Liver (tissue), 3 donors: Measurements from ENCODE around the gene POU1F1.

ENCODE experiments used
- CTCF ChIP-seq: fragments of 150-350 bp; IDR thresholded peaks from 2 replicates; pipeline ENCODE4 v1.5.1; 2017; ENCODE audit warnings: improper control_type of control experiment, low read depth, low read length; ENCODE audit not compliant: missing input control
- FOXA1 ChIP-seq: IDR thresholded peaks from 2 replicates; pipeline ENCODE4 v1.6.1; 2016; ENCODE audit warnings: antibody characterized with exemption
- GABPA ChIP-seq, 2 donors: IDR thresholded peaks in 1 of 2; conservative IDR thresholded peaks in 1 of 2; 2 replicates each; pipeline ENCODE4 v1.6.1; 2016; ENCODE audit warnings: antibody characterized with exemption in 2 of 2, mild to moderate bottlenecking in 1 of 2, moderate library complexity in 1 of 2
- MAX ChIP-seq: IDR thresholded peaks from 2 replicates; pipeline ENCODE4 v1.6.1; 2016; ENCODE audit warnings: antibody characterized with exemption
- SP1 ChIP-seq: IDR thresholded peaks from 2 replicates; pipeline ENCODE4 v1.6.1; 2018; ENCODE audit warnings: antibody characterized with exemption, mild to moderate bottlenecking
- YY1 ChIP-seq: IDR thresholded peaks from 2 replicates; pipeline ENCODE4 v1.6.1; 2016; ENCODE audit warnings: antibody characterized with exemption, mild to moderate bottlenecking
- TF ChIP-seq, protein P1 (sequence below): IDR thresholded peaks from 2 replicates; pipeline ENCODE4 v1.6.1; 2016; ENCODE audit warnings: antibody characterized with exemption
- TF ChIP-seq, protein P2 (sequence below): IDR thresholded peaks from 2 replicates; pipeline ENCODE4 v1.6.1; 2016; ENCODE audit warnings: antibody characterized with exemption, mild to moderate bottlenecking
- donor health status: healthy.
- donor health status: healthy.

GRCh38 chr3:87227835-87228144, 48.6 kb downstream of the POU1F1 start:
- no peak for TF ChIP-seq CTCF
- no peak for TF ChIP-seq MAX
- TF ChIP-seq, protein P1, sequence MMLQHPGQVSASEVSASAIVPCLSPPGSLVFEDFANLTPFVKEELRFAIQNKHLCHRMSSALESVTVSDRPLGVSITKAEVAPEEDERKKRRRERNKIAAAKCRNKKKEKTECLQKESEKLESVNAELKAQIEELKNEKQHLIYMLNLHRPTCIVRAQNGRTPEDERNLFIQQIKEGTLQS = no peak
- no peak for TF ChIP-seq FOXA1
- TF ChIP-seq, protein P2, sequence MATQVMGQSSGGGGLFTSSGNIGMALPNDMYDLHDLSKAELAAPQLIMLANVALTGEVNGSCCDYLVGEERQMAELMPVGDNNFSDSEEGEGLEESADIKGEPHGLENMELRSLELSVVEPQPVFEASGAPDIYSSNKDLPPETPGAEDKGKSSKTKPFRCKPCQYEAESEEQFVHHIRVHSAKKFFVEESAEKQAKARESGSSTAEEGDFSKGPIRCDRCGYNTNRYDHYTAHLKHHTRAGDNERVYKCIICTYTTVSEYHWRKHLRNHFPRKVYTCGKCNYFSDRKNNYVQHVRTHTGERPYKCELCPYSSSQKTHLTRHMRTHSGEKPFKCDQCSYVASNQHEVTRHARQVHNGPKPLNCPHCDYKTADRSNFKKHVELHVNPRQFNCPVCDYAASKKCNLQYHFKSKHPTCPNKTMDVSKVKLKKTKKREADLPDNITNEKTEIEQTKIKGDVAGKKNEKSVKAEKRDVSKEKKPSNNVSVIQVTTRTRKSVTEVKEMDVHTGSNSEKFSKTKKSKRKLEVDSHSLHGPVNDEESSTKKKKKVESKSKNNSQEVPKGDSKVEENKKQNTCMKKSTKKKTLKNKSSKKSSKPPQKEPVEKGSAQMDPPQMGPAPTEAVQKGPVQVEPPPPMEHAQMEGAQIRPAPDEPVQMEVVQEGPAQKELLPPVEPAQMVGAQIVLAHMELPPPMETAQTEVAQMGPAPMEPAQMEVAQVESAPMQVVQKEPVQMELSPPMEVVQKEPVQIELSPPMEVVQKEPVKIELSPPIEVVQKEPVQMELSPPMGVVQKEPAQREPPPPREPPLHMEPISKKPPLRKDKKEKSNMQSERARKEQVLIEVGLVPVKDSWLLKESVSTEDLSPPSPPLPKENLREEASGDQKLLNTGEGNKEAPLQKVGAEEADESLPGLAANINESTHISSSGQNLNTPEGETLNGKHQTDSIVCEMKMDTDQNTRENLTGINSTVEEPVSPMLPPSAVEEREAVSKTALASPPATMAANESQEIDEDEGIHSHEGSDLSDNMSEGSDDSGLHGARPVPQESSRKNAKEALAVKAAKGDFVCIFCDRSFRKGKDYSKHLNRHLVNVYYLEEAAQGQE = no peak
- no peak for TF ChIP-seq GABPA (IDR thresholded peaks at IDR 0.05 in 1 of 2, conservative IDR thresholded peaks at IDR 0.05 in 1 of 2)
- TF ChIP-seq YY1 = no peak
- TF ChIP-seq SP1 = no peak
